H9 (cell line): ENCODE measurements around the gene MAL. TPM values are rescaled to one million over a fixed set of nuclear protein-coding genes. Genes with fewer than 3 reads are reported as not detected.

Experiments
- DNase-seq: peaks from one replicate; pipeline ENCODE4 v3.0.0-alpha.2; 2017
- H2AFZ ChIP-seq: one replicate; pipeline ENCODE4 v1.6.1; 2013; ENCODE audit warnings: mild to moderate bottlenecking, low read length, control low read depth, moderate library complexity
- H2AK5ac ChIP-seq: 2 replicates; pipeline ENCODE4 v1.6.1; 2013; ENCODE audit warnings: low read length, control low read depth, mixed read lengths; ENCODE audit not compliant: insufficient read length
- H2BK120ac ChIP-seq: one replicate; pipeline ENCODE4 v1.6.1; 2013; ENCODE audit warnings: low read depth, mild to moderate bottlenecking, low read length, control low read depth, inconsistent platforms; ENCODE audit not compliant: poor library complexity, severe bottlenecking
- H2BK12ac ChIP-seq: 2 replicates; pipeline ENCODE4 v1.6.1; 2013; ENCODE audit warnings: low read length, control low read depth, mixed read lengths, low read depth; ENCODE audit not compliant: insufficient read length
- H2BK15ac ChIP-seq: 2 replicates; pipeline ENCODE4 v1.6.1; 2013; ENCODE audit warnings: low read depth, low read length, control low read depth
- H2BK20ac ChIP-seq: one replicate; pipeline ENCODE4 v1.6.1; 2013; ENCODE audit warnings: low read depth, mild to moderate bottlenecking, low read length, control low read depth, inconsistent platforms; ENCODE audit not compliant: poor library complexity, severe bottlenecking
- H2BK5ac ChIP-seq: 2 replicates; pipeline ENCODE4 v1.6.1; 2013; ENCODE audit warnings: low read length, control low read depth, mixed read lengths; ENCODE audit not compliant: insufficient read length
- H3K14ac ChIP-seq: 2 replicates; pipeline ENCODE4 v1.6.1; 2013; ENCODE audit warnings: low read length, control low read depth; ENCODE audit not compliant: insufficient read depth
- H3K18ac ChIP-seq: 2 replicates; pipeline ENCODE4 v1.6.1; 2013; ENCODE audit warnings: low read depth, mild to moderate bottlenecking, mixed read lengths, low read length, control low read depth; ENCODE audit not compliant: insufficient read length
- H3K23ac ChIP-seq: 2 replicates; pipeline ENCODE4 v1.6.1; 2013; ENCODE audit warnings: low read length, control low read depth, mixed read lengths, low read depth; ENCODE audit not compliant: insufficient read length
- H3K23me2 ChIP-seq: 2 replicates; pipeline ENCODE4 v1.6.1; 2013; ENCODE audit warnings: low read depth, mild to moderate bottlenecking, mixed read lengths, low read length, control low read depth; ENCODE audit not compliant: insufficient read length, poor library complexity, severe bottlenecking
- H3K27ac ChIP-seq: 2 replicates; pipeline ENCODE4 v1.5.1; 2013; ENCODE audit warnings: low read length, control low read depth, mixed read lengths, low read depth; ENCODE audit not compliant: insufficient read length
- H3K27me3 ChIP-seq: 2 replicates; pipeline ENCODE4 v1.6.1; 2013; ENCODE audit warnings: low read length, control low read depth, inconsistent platforms; ENCODE audit not compliant: insufficient read depth
- H3K4ac ChIP-seq: 2 replicates; pipeline ENCODE4 v1.6.1; 2013; ENCODE audit warnings: low read depth, mild to moderate bottlenecking, control low read depth, inconsistent platforms, low read length, moderate library complexity
- H3K4me1 ChIP-seq: 2 replicates; pipeline ENCODE4 v1.6.1; 2013; ENCODE audit warnings: low read length, control low read depth, inconsistent platforms; ENCODE audit not compliant: insufficient read depth
- H3K4me2 ChIP-seq: 2 replicates; pipeline ENCODE4 v1.6.1; 2013; ENCODE audit warnings: low read length, control low read depth, mixed read lengths; ENCODE audit not compliant: insufficient read length, insufficient read depth
- H3K56ac ChIP-seq: 2 replicates; pipeline ENCODE4 v1.6.1; 2013; ENCODE audit warnings: low read depth, mild to moderate bottlenecking, mixed read lengths, low read length, control low read depth; ENCODE audit not compliant: insufficient read length
- H3K79me1 ChIP-seq: 2 replicates; pipeline ENCODE4 v1.6.1; 2013; ENCODE audit warnings: low read depth, mild to moderate bottlenecking, moderate library complexity, low read length, control low read depth, inconsistent platforms; ENCODE audit not compliant: insufficient read depth, poor library complexity, severe bottlenecking
- H3K79me2 ChIP-seq: 2 replicates; pipeline ENCODE4 v1.6.1; 2013; ENCODE audit warnings: low read length, control low read depth, inconsistent platforms; ENCODE audit not compliant: insufficient read depth
- H3K9ac ChIP-seq: 2 replicates; pipeline ENCODE4 v1.6.1; 2013; ENCODE audit warnings: low read length, control low read depth, mixed read lengths; ENCODE audit not compliant: insufficient read length; ENCODE audit errors: extremely low read depth
- H3K9me3 ChIP-seq: one replicate; pipeline ENCODE4 v1.6.1; 2013; ENCODE audit warnings: low read depth, low read length, inconsistent platforms; ENCODE audit not compliant: control insufficient read depth
- H3T11ph ChIP-seq: one replicate; pipeline ENCODE4 v1.6.1; 2013; ENCODE audit warnings: mild to moderate bottlenecking, low read length, control low read depth, inconsistent platforms
- H4K20me1 ChIP-seq: one replicate; pipeline ENCODE4 v1.6.1; 2013; ENCODE audit not compliant: control insufficient read depth, insufficient read length, insufficient read depth
- H4K5ac ChIP-seq: 2 replicates; pipeline ENCODE4 v1.6.1; 2013; ENCODE audit warnings: low read depth, mild to moderate bottlenecking, mixed read lengths, low read length, control low read depth; ENCODE audit not compliant: insufficient read length
- H4K8ac ChIP-seq: replicated peaks from 2 replicates; pipeline ENCODE4 v1.6.1; 2013; ENCODE audit warnings: low read length, control low read depth, mixed read lengths, low read depth; ENCODE audit not compliant: insufficient read length
- H4K91ac ChIP-seq: 2 replicates; pipeline ENCODE4 v1.6.1; 2013; ENCODE audit warnings: low read depth, mild to moderate bottlenecking, moderate library complexity, mixed read lengths, low read length, control low read depth; ENCODE audit not compliant: insufficient read length
- H3K27ac Mint-ChIP-seq, 3 experiments: 2 replicates in 2 of 3; 3 replicates in 1 of 3; pipeline ENCODE4 v1.8.0; 2020 to 2021; ENCODE audit warnings: mixed read lengths in 3 of 3, mild to moderate bottlenecking in 1 of 3, moderate library complexity in 1 of 3
- H3K27me3 Mint-ChIP-seq: 2 replicates; pipeline ENCODE4 v1.8.0; 2021; ENCODE audit warnings: low read depth, mild to moderate bottlenecking, moderate library complexity, mixed read lengths
- H3K36me3 Mint-ChIP-seq, 3 experiments: 2 replicates in 2 of 3; 3 replicates in 1 of 3; pipeline ENCODE4 v1.8.0; 2020 to 2021; ENCODE audit warnings: low read depth in 3 of 3, mixed read lengths in 3 of 3; ENCODE audit not compliant: insufficient read depth in 1 of 3
- H3K4me1 Mint-ChIP-seq, 2 experiments: 2 replicates each; pipeline ENCODE4 v1.8.0; 2020; ENCODE audit warnings: mixed read lengths in 2 of 2
- H3K4me3 Mint-ChIP-seq, 2 experiments: 2 replicates in 1 of 2; 3 replicates in 1 of 2; pipeline ENCODE4 v1.8.0; 2020 to 2021; ENCODE audit warnings: mild to moderate bottlenecking in 2 of 2, mixed read lengths in 2 of 2, moderate library complexity in 1 of 2
- H3K9me3 Mint-ChIP-seq, 2 experiments: 2 replicates in 1 of 2; 3 replicates in 1 of 2; pipeline ENCODE4 v1.8.0; 2020; ENCODE audit warnings: mild to moderate bottlenecking in 2 of 2, mixed read lengths in 2 of 2, moderate library complexity in 1 of 2
- CTCF ChIP-seq: fragments of 200-600 bp; sonication (generic); conservative IDR thresholded peaks from 3 replicates; pipeline ENCODE4 v1.8.0; 2021; ENCODE audit warnings: antibody characterized with exemption, mild to moderate bottlenecking
- WGBS: extraction: QIAGEN DNeasy Blood & Tissue Kit; methylation state at CpG from one replicate; pipeline ENCODE4 v1.1.7; 2013; ENCODE audit warnings: missing lambda C conversion rate, low lambda C conversion rate, mixed read lengths; ENCODE audit not compliant: insufficient read length; ENCODE audit errors: extremely low coverage; 5-methylcytosine and 5-hydroxymethylcytosine counted together
- total RNA-seq: library from RNA; stranded (reverse); gene quantifications from 2 replicates; pipeline ENCODE4 v1.2.1, GENCODE V29; 2021

Gene MAL
- total RNA-seq, 1 experiment from 2014 or later: not detected

GRCh38 chr2:95054016-95054415 lies 28.5 kb downstream of the MAL start:
- no peak overlapping the region for H3T11ph ChIP-seq
- H4K5ac ChIP-seq: no peak overlapping the region
- no peak overlapping the region for H4K8ac ChIP-seq
- no peaks in the 10 kb centered on the region for H3K79me2 ChIP-seq
- H3K4me2 ChIP-seq: no peak overlapping the region
- H2BK20ac ChIP-seq: no peak overlapping the region
- no peak overlapping the region for H2BK120ac ChIP-seq
- no peak overlapping the region for H3K4ac ChIP-seq
- no peak overlapping the region for H2AFZ ChIP-seq
- no peaks in the 10 kb centered on the region for H4K20me1 ChIP-seq
- Mint-ChIP-seq H3K4me3 (no peak overlapping the region), H3K9me3 (no peaks in the 10 kb centered on the region), H3K27ac (no peak overlapping the region), H3K27me3 (peaks cover 45% of the 10 kb centered on the region), H3K36me3 (no peaks in the 10 kb centered on the region), H3K4me1 (peaks cover 4 to 8% of the 10 kb centered on the region in 2 experiments)
- no peak overlapping the region for H4K91ac ChIP-seq
- no peak overlapping the region for H3K14ac ChIP-seq
- no peak overlapping the region for H3K9ac ChIP-seq
- H3K27me3 ChIP-seq: no peaks in the 10 kb centered on the region
- H3K9me3 ChIP-seq: no peaks in the 10 kb centered on the region
- no peak overlapping the region for H3K18ac ChIP-seq
- WGBS: no CpG with 5 or more reads among the region's 5 CpGs
- no peak overlapping the region for H3K56ac ChIP-seq
- no peak overlapping the region for H2AK5ac ChIP-seq
- H3K4me1 ChIP-seq: no peaks in the 10 kb centered on the region; the same call in 1 of the 2 replicates
- DNase-seq: no peak
- no peak overlapping the region for H2BK5ac ChIP-seq
- H2BK12ac ChIP-seq: no peak overlapping the region
- H3K79me1 ChIP-seq: no peaks in the 10 kb centered on the region
- no peak for TF ChIP-seq CTCF
- no peaks in the 10 kb centered on the region for H3K23me2 ChIP-seq
- H2BK15ac ChIP-seq: no peak overlapping the region
- H3K23ac ChIP-seq: no peak overlapping the region
- H3K27ac ChIP-seq: no peak overlapping the region
